DLD1 (cell line): ENCODE data around the gene ATP2B3.

Experiments
- in situ Hi-C: cut with HindIII; loops from 2 replicates; pipeline ENCODE4 v1.10.0; 2017; ENCODE audit warnings: low sequenced_read_pairs

The ATP2B3 gene

GRCh38 chrX:153507484-153508178, 9.8 kb upstream of the ATP2B3 start:
- in situ Hi-C loops: no loop called here

GRCh38 chrX:153509592-153509991, 7.8 kb upstream of the ATP2B3 start:
- in situ Hi-C loops: no loop called here

GRCh38 chrX:153510383-153510782, 7.1 kb upstream of the ATP2B3 start:
- in situ Hi-C loops: no loop called here

- in situ Hi-C loops: no loop called here
Measured at GRCh38 chrX:153511784-153512500, 5.5 kb upstream of the ATP2B3 start.

GRCh38 chrX:153512501-153512893, 4.9 kb upstream of the ATP2B3 start:
- in situ Hi-C loops: no loop called here

- in situ Hi-C loops: no loop called here
Measured at GRCh38 chrX:153513265-153513664, 4.2 kb upstream of the ATP2B3 start.

GRCh38 chrX:153514259-153514658, 3.2 kb upstream of the ATP2B3 start:
- in situ Hi-C loops: no loop called here

GRCh38 chrX:153515435-153515834, 2.0 kb upstream of the ATP2B3 start:
- in situ Hi-C loops: no loop called here

GRCh38 chrX:153516073-153516472, 1.4 kb upstream of the ATP2B3 start:
- in situ Hi-C loops: no loop called here

GRCh38 chrX:153517946-153518834, 748 bp downstream of the ATP2B3 start:
- in situ Hi-C loops: no loop called here

- in situ Hi-C loops: no loop called here
Measured at GRCh38 chrX:153519569-153520286, 2.3 kb downstream of the ATP2B3 start.

GRCh38 chrX:153520287-153520917, 3.0 kb downstream of the ATP2B3 start:
- in situ Hi-C loops: no loop called here

GRCh38 chrX:153521034-153521433, 3.6 kb downstream of the ATP2B3 start:
- in situ Hi-C loops: no loop called here

- in situ Hi-C loops: no loop called here
Measured at GRCh38 chrX:153522259-153522658, 4.8 kb downstream of the ATP2B3 start.

GRCh38 chrX:153523269-153523668, 5.8 kb downstream of the ATP2B3 start:
- in situ Hi-C loops: no loop called here

GRCh38 chrX:153524234-153524633, 6.8 kb downstream of the ATP2B3 start:
- in situ Hi-C loops: no loop called here

GRCh38 chrX:153525451-153525850, 8.0 kb downstream of the ATP2B3 start:
- in situ Hi-C loops: no loop called here

- in situ Hi-C loops: no loop called here
Measured at GRCh38 chrX:153526042-153526441, 8.6 kb downstream of the ATP2B3 start.

GRCh38 chrX:153526801-153527200, 9.4 kb downstream of the ATP2B3 start:
- in situ Hi-C loops: no loop called here

- in situ Hi-C loops: no loop called here
Measured at GRCh38 chrX:153527208-153527607, 9.8 kb downstream of the ATP2B3 start.
